CD4-positive, alpha-beta T cell treated with Interleukin-10 for 1 hour (primary cell): ENCODE results near the gene WDR45.
A peak's percentile ranks its signal among the peaks of the same experiment; 100 is the strongest.
"Not testable (repeated sequence)": the region's sequence is repeated elsewhere in the genome, so short reads cannot be mapped to it uniquely, and the experiment has no call there.

Source experiments
- DNase-seq: peaks from one replicate; pipeline ENCODE4 v3.0.0-alpha.2; 2020

The WDR45 gene

DNA sequence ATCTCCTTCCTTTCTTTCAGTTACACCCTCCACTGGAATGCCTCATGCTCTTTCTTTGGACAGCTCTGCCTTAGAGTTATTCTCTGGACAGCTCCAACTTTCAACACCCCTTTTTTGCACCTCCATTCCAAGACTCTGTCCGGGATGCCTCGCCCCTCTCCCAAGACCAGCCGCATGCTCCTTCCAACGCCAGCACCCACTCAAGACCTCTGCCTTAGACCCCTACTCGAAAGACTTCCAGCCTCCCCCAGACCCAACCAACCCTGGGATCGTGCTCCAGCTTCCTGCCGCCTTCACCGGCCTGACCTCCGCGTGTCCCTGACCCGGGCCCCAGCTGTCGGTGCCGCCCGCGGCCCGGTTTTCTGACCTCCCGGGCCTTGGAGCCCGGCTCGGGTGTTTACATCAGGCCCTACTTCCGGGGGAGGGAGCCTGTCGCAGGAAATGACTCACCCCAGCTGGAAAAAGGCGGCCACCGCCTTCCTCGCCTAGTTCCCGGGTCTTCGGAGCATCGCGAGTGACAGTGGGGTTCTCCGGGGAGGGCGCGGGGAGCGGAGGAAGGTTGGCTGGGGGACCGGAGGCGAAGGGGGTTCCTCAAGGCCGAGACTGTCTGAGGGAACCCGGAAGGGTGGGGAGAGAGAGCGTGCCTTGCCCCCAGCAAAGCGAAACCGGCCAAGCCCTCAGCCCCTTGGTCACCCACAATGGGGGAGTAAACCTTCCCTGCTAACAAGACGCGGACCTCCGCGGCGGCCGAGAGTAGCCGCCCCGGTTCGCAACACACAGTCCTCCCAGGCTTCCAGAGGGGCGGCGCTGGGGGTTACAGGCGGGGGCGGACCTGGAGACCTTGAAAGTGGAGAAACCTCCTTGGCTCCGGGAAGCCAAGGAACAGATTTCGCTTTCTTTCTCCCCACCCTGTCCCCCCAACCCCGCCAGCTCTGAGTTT, at the start of gene WDR45:
Gene WDR45, minus strand, starts transcription at position 399 of the 940 bp plus-strand sequence. CDS start 1,792 bp downstream, outside the sequence.
- DNase-seq, result peak; percentile 78

DNA sequence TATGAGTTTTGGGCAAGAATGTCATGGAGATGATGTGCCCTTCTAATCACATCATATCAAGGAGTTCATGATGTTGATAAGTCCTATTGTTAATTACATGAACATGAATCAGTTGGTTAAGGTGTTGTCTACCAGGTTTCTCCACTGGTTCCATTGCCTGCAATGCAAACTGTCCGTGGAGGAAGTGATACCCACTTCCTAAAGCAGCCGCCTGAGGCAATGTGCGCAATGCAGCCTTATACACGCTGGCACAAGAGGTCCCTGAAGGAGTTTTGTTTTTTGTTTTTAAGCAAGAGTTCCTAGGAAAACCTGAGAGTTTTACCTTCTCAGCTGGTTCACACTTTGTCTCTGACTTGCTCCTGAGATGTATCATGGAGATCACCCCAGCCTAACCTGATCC, 49.7 kb upstream of the WDR45 start:
- DNase-seq, result no peak

- not testable (repeated sequence) for DNase-seq
Observed at GRCh38 chrX:49127742-49128258, 48.1 kb upstream of the WDR45 start.

DNA sequence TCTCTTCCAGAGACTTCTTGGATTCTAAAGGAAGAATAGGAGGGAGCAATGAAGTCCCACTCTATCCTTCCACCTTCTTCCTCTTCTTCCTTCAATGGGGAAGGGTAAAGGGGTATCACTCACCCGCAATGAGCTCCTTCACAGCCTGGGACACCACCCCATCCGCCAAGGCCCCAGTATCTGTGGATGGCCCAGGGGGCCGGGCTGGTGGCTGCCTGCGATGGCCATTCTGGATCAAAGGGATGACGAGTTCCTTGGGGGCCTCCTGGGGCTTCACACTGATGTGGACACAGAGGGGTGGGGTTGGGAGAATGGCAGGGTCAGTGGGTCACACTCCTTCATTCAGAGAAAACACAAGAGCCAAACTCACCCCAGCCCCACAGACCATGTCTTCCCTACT, 42.8 kb upstream of the WDR45 start:
- DNase-seq, result no peak

GRCh38 chrX:49120091-49120490, 40.4 kb upstream of the WDR45 start:
- no peak for DNase-seq

DNA sequence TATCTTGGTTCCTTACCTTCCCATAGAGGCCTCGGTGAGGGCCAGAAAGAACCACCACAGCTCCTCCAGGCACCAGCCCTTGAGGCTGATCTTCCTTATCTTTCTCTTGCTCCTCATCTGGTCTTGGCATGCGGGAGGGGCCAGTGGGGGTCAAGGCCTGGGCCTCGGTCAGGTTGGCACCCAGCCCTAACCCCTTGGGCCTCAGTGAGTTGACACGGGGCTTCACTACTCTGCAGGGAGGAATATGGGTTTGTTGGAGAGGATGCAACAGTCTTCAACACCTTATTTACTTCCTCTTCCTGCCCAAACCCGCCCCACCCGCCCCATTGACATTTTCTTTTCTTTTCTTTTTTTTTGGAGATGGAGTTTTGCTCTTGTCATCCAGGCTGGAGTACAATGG, 37.9 kb upstream of the WDR45 start:
- DNase-seq, result no peak

DNA sequence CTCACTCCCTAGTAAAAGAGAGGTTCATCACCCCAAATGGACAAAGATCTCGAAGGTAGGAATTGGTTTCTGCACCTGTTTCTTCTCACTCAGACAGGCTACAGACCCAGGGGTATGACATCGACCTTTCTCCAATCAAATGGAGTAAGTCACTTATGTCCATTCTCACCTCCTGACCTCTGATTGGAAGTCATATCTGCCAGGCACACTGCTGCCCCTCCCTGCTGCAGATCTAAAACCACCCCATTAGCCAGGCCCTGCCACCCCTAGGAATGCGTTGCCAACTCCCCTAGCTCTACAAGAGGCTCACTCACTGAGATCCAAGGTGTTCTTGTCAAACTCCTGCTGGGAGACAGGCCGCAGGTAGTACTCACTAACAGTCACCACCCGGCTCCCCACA, 37.0 kb upstream of the WDR45 start:
- DNase-seq, result no peak

GRCh38 chrX:49116076-49116475, 36.4 kb upstream of the WDR45 start:
- DNase-seq, result no peak

- DNase-seq, result no peak
Observed at GRCh38 chrX:49111791-49112190, 32.1 kb upstream of the WDR45 start.

DNA sequence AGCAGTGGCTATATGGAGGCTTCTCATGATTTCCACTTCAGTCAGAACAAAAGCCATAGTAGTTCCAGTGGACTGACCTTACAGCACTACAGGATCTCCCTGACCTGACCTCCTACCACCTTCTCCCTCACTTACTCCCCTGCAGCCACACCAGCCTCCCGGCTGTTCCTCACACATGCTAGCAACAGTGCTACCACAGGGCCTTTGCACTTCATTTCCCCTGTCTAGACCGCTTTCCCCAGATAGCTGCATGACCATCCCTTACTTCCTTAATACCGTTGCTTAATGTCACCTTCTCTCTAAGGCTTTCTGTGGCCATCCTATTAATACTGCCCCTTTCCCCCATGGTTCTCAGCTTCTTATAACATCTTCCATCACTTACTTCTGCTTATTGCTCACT, 30.7 kb upstream of the WDR45 start:
- DNase-seq, result no peak

DNA sequence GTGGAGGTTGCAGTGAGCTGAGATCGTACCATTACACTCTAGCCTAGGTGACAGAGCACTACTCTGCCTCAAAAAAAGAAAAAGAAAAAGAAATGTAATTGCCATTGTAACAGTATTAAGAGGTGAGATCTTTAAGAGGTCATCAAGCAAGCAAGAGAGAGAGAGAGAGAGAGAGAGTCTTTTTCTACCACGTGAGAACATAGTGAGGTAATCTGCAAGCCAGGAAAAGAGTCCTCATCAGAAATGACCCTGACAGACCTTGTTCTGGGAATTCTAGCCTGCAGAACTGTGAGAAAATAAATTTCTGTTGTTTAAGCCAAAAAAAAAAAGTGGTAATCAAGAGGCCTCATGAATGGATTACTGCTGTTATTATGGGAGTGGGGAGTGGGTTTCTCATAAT, 29.0 kb upstream of the WDR45 start:
- DNase-seq, result no peak

DNA sequence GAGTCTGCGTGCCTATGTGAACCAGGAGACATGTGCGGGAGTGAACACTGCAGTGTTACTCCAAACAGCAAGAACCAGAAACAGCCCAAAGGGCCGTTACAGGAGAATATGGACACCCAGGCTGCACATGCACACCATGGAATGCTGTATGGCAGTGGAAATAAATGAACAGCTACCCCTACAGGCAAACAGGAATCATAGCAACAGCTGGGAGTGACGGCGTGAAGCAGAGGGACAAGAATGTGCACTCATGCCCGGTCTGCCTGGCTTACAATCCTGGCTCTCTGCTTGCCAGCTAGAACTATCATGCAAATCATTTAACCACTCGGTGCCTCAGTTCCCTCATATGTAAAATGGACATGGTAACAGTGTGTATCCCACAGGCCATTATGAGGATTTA, 27.2 kb upstream of the WDR45 start:
- DNase-seq, result peak; percentile 19

- no peak for DNase-seq
Observed at GRCh38 chrX:49106296-49106695, 26.6 kb upstream of the WDR45 start.

DNA sequence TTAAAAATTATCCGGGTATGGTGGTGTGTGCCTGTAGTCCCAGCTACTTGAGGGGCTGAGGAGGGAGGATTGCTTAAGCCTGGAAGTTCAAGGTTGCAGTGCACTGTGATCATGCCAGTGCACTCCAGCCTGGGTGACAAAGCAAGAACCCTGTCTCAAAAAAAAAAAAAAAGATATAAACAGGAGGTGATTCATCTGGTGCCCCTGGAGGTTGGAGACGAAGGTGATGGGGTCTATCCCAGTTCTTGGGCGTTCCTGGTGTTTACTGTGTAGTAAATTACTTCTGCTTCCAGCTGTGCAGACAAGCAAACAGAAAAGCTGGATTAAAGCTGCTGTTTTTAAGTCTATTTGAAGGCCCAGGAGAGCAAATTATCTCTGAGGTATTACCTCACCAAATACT, 23.9 kb upstream of the WDR45 start:
- no peak for DNase-seq

- no peak for DNase-seq
Observed at GRCh38 chrX:49102190-49102589, 22.5 kb upstream of the WDR45 start.

DNA sequence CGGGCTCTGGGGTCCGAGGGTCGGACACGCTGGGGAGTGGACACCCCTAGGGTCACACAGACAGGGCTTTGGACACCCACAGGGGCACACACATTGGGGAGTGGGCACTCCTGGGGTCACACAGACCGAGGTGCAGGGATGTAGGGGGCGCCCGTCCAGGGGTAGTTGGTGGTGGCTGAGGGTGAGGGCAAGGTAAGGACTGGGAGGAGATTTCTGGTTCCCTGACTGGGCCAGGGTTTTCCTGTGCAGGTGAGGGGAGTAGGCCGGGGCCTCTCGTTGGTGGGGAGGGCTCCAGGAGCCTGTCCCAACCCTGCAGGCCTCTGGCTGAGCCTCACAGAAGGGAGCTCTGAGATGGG, 21.9 kb upstream of the WDR45 start:
- DNase-seq, result no peak

- peak; percentile 93 for DNase-seq
Observed at GRCh38 chrX:49100704-49101628, 21.3 kb upstream of the WDR45 start.

DNA sequence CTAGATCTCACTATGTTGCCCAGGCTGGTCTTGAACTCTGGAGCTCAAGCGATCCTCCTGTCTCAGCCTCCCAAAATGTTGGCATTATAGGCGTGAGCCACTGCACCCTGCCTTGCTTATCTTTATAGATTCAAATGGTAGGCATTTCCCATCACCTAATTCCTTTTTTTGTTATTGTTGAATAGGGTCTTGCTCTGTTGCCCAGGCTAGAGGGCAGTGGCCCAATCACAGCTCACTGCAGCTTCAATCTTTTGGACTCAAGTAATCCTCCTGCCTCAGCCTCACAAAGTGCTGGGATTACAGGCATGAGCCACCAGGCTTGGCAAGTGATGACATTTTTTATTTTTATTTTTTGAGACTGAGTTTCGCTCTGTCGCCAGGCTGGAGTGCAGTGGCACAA, 16.7 kb upstream of the WDR45 start:
- no peak for DNase-seq

- DNase-seq, result no peak
Observed at GRCh38 chrX:49089553-49089952, 9.9 kb upstream of the WDR45 start.

DNA sequence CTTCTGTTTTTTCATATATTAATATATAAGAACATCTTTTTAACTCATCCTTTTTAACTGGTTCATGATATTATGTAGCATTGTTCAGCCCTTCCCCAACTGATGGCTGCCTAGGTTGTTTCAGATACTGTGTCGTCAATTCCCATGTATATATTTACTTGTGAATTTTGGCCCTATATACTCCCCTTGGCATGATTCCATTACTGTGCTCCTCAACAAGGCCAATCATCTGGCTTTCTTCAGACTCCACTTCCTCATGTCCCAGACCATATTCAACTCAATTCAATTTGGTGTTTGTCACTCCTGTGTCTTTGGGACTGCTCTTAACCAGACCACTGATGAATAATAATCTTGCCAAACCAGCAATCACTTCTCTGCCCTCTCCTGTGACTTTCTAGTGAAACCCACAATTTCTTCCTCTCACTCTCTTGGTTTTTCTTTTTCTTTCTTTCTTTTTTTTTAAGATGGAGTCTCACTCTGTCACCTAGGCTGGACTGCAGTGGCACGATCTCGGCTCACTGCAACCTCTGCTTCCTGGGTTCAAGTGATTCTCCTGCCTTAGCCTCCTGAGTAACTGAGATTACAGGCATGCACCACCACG, 2.7 kb upstream of the WDR45 start:
- DNase-seq, result no peak

DNA sequence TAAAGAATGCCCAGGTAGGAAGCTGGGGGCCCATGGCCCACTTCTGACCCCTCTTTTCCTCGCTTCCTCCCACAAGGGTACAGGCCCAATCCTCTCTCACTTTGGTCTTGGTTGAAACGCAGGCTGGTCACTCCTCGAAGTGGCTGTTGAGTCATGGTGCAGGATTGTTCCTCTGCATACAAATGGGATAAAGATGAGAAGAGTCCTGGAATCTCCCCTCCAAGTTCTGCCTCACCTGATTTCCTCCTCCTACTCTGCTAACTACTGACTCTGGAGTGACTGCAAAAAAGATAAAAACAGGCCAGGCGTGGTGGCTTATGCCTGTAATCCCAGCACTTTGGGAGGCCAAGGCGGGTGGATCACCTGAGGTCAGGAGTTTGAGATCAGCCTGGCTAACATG, 1.7 kb downstream of the WDR45 start:
- no peak for DNase-seq

DNA sequence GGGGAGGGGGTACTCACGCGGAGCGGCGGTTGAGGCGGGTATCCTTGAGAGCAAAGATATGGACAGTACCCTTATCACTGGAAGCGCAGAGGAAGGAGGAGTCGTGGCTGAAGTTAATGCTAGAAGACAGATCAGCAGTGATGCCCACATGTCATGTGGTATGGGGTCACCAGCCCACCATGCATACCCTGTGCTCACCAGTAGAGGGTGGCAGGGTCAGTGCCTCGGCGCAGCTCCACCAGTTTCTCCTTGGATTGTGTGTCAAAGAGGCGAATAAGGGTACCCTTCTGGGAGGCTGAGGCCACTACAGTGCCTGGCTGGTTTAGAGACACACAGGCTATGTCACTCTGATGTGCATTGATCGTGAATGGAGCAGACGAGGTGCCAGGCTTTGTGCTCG, 4.3 kb downstream of the WDR45 start:
- DNase-seq, result no peak
